GM12878 (cell line): ENCODE data around the gene BORCS6. TPM values are rescaled to one million over a fixed set of nuclear protein-coding genes. Genes with fewer than 3 reads are reported as not detected.
A peak's percentile ranks its signal among the peaks of the same experiment; 100 is the strongest.

Experiments used
- ATAC-seq: fragments of 200-7000 bp; cut with Tn5 transposase; 3 replicates; pipeline ENCODE4 v1.9.1; 2020; ENCODE audit warnings: mild to moderate bottlenecking, moderate library complexity
- BruUV-seq: library from RNA; stranded (reverse); fragments of 400-500 nt; replicated peaks from 2 replicates; lab custom pipeline; 2021; lab: Mats Ljungman, UMichigan
- CTCF ChIA-PET: fragments of 300-600 bp; sonication (Branson Sonifier 250); formaldehyde crosslinking; extraction: SDS; loops from one replicate; lab custom pipeline; 2021; ENCODE audit warnings: inconsistent platforms; lab: Yijun Ruan, JAX
- POLR2A ChIA-PET: fragments of 350-600 bp; formaldehyde crosslinking; extraction: SDS; loops from one replicate; lab custom pipeline; 2021; ENCODE audit warnings: inconsistent platforms; lab: Charles Lee
- RAD21 ChIA-PET: fragments of 300-600 bp; sonication (Branson Sonifier 250); formaldehyde crosslinking; loops from one replicate; lab custom pipeline; 2023; ENCODE audit warnings: antibody characterized with exemption; ENCODE audit not compliant: unreplicated experiment; lab: Charles Lee
- SMC1A ChIA-PET: fragments of 300-600 bp; sonication (Branson Sonifier 250); formaldehyde crosslinking; loops from one replicate; lab custom pipeline; 2023; ENCODE audit not compliant: unreplicated experiment, uncharacterized antibody; lab: Charles Lee
- DNase-seq: peaks from one replicate; pipeline ENCODE4 v3.0.0-alpha.2; 2011; ENCODE audit warnings: low read depth, low spot score
- FAIRE-seq: peaks from 3 replicates; lab custom pipeline; 2011; peaks lifted over from hg19 to GRCh38; lab: Jason Lieb, UNC
- H2AFZ ChIP-seq: 2 replicates; pipeline ENCODE4 v1.6.0; 2011; ENCODE audit warnings: low read depth, low read length, control low read depth; ENCODE audit not compliant: control insufficient read depth
- H3K27ac ChIP-seq: 2 replicates; pipeline ENCODE4 v1.5.1; 2011; ENCODE audit warnings: control low read depth; ENCODE audit not compliant: control insufficient read depth, insufficient read depth
- H3K27me3 ChIP-seq, 2 experiments: replicated peaks in 1 of 2; 2 replicates each; pipeline versions ENCODE4 v1.6.0 to v1.6.1; 2011; ENCODE audit warnings: low read length in 1 of 2; ENCODE audit not compliant: control insufficient read depth in 2 of 2, insufficient read depth in 2 of 2
- H3K36me3 ChIP-seq, 2 experiments: 2 replicates each; pipeline ENCODE4 v1.5.1; 2011; ENCODE audit warnings: low read length in 1 of 2; ENCODE audit not compliant: control insufficient read depth in 2 of 2, insufficient read depth in 2 of 2
- H3K4me1 ChIP-seq: 2 replicates; pipeline ENCODE4 v1.6.1; 2011; ENCODE audit warnings: mild to moderate bottlenecking, low read length, moderate library complexity, mixed read lengths; ENCODE audit not compliant: control insufficient read depth, insufficient read depth
- H3K4me2 ChIP-seq: 2 replicates; pipeline ENCODE4 v1.6.0; 2011; ENCODE audit warnings: control low read depth; ENCODE audit not compliant: control insufficient read depth, insufficient read depth
- H3K4me3 ChIP-seq: fragments of 200-600 bp; sonication (generic); 2 replicates; pipeline ENCODE4 v1.5.1; 2016
- H3K79me2 ChIP-seq: 2 replicates; pipeline ENCODE4 v1.6.0; 2011; ENCODE audit warnings: low read length; ENCODE audit not compliant: control insufficient read depth, insufficient read depth
- H3K9ac ChIP-seq: 2 replicates; pipeline ENCODE4 v1.8.0; 2011; ENCODE audit warnings: low read length, control low read depth, mixed read lengths; ENCODE audit not compliant: control insufficient read depth, insufficient read depth
- H3K9me3 ChIP-seq: replicated peaks from 3 replicates; pipeline ENCODE4 v1.5.1; 2011; ENCODE audit warnings: mild to moderate bottlenecking, low read length; ENCODE audit not compliant: control insufficient read depth, insufficient read depth
- H4K20me1 ChIP-seq: 2 replicates; pipeline ENCODE4 v1.6.0; 2011; ENCODE audit not compliant: control insufficient read depth, insufficient read depth
- BCL3 ChIP-seq: IDR thresholded peaks from 2 replicates; pipeline ENCODE4 v1.6.1; 2011; ENCODE audit warnings: borderline replicate concordance, low read depth, mild to moderate bottlenecking, moderate library complexity, low read length; ENCODE audit not compliant: insufficient read depth, poor library complexity, severe bottlenecking
- CEBPB ChIP-seq, 2 experiments: fragments of 150-350 bp in 1 of 2; IDR thresholded peaks; 2 replicates each; pipeline ENCODE4 v1.6.1; 2012 to 2014; ENCODE audit warnings: low read depth in 2 of 2, low read length in 2 of 2, borderline replicate concordance in 1 of 2, inconsistent platforms in 1 of 2
- EGR1 ChIP-seq, 2 experiments: IDR thresholded peaks; 1 replicate in 1 of 2; 2 replicates in 1 of 2; pipeline ENCODE4 v1.6.1; 2011 to 2012; ENCODE audit warnings: low read depth in 2 of 2, low read length in 2 of 2, borderline replicate concordance in 1 of 2, mild to moderate bottlenecking in 1 of 2, moderate library complexity in 1 of 2
- GABPA ChIP-seq: IDR thresholded peaks from 2 replicates; pipeline ENCODE4 v1.6.1; 2014; ENCODE audit warnings: antibody characterized with exemption, low read depth, mild to moderate bottlenecking, inconsistent platforms
- IRF4 ChIP-seq: IDR thresholded peaks from 2 replicates; pipeline ENCODE4 v1.6.1; 2011; ENCODE audit warnings: low read depth, low read length
- NR2C2 ChIP-seq: IDR thresholded peaks from 2 replicates; pipeline ENCODE4 v1.6.1; 2011; ENCODE audit warnings: borderline replicate concordance, low read depth; ENCODE audit not compliant: control insufficient read depth, insufficient read length
- NR2F1 ChIP-seq: fragments of 450-650 bp; conservative IDR thresholded peaks from 2 replicates; pipeline ENCODE4 v1.6.1; 2017; ENCODE audit warnings: mild to moderate bottlenecking
- RAD51 ChIP-seq: fragments of 450-650 bp; IDR thresholded peaks from 2 replicates; pipeline ENCODE4 v1.6.1; 2016; ENCODE audit warnings: moderate library complexity, mild to moderate bottlenecking, inconsistent platforms
- SPI1 ChIP-seq: IDR thresholded peaks from 2 replicates; pipeline ENCODE4 v1.6.1; 2011; ENCODE audit warnings: low read depth, mild to moderate bottlenecking, low read length, moderate library complexity, borderline replicate concordance; ENCODE audit not compliant: insufficient read depth
- SREBF2 ChIP-seq: IDR thresholded peaks from 2 replicates; pipeline ENCODE4 v1.6.1; 2012; ENCODE audit warnings: mild to moderate bottlenecking, low read length
- STAT1 ChIP-seq: fragments of 450-650 bp; conservative IDR thresholded peaks from 2 replicates; pipeline ENCODE4 v1.6.1; 2014; ENCODE audit warnings: antibody characterized with exemption, mild to moderate bottlenecking
- YY1 ChIP-seq: IDR thresholded peaks from 2 replicates; pipeline ENCODE4 v1.6.1; 2011; ENCODE audit warnings: low read depth, mild to moderate bottlenecking, low read length
- WGBS: methylation state at CpG from one replicate; pipeline ENCODE4 v1.1.6; 2016; ENCODE audit warnings: low lambda C conversion rate; ENCODE audit not compliant: insufficient replicate concordance, insufficient coverage; ENCODE audit errors: missing lambda C conversion rate; 5-methylcytosine and 5-hydroxymethylcytosine counted together
- in situ Hi-C: fragments of 300-500 bp; cut with MboI; formaldehyde crosslinking; loops from 9 replicates; pipeline ENCODE4 v1.14.3; 2018; ENCODE audit warnings: mixed read lengths
- intact Hi-C: fragments of 100-400 bp; cut with micrococcal nuclease; formaldehyde crosslinking; loops from one replicate; pipeline ENCODE4 v1.14.2; 2022; ENCODE audit not compliant: unreplicated experiment
- polyA plus RNA-seq, 11 experiments: library from polyadenylated mRNA; depleted of rRNA in 4 of 11; unstranded in 6 of 11; stranded (reverse) in 5 of 11; fragments of >200 nt; fragmentation: Nextera tagmentation in 4 of 11; fragmentation: Illumina TruSeq in 1 of 11; extraction: Ambion mirVana in 4 of 11; extraction: Trizol in 1 of 11; gene quantifications; 1 replicate in 1 of 11; 2 replicates in 10 of 11; pipeline versions ENCODE4 v1.2.1 to v1.2.3, GENCODE V29; 2011 to 2016; ENCODE audit warnings: inconsistent platforms in 2 of 11, missing spikeins in 2 of 11, low read depth in 1 of 11
- total RNA-seq, 4 experiments: library from RNA; depleted of rRNA in 3 of 4; stranded (reverse); fragments of >200 nt in 3 of 4; fragmentation: Illumina TruSeq in 1 of 4; extraction: Trizol in 1 of 4; gene quantifications; 2 replicates each; pipeline versions ENCODE4 v1.2.1 to v1.2.3, GENCODE V29; 2013 to 2021
- TF ChIP-seq, protein P1 (sequence below): fragments of 450-650 bp; IDR thresholded peaks from 2 replicates; pipeline ENCODE4 v1.6.1; 2017; ENCODE audit warnings: mild to moderate bottlenecking

The BORCS6 gene
- total and polyA plus RNA-seq, 10 of the 15 experiments (the other 5 are each of a cell fraction or from before 2014, with no cell fraction given) = 0.37 to 14.1 (median 6.7) TPM

GRCh38 chr17:8220783-8221662 lies 31.0 kb upstream of the BORCS6 start:
- intact Hi-C loops (loop anchor here (5.0 kb wide), 2 partner anchors 49 to 84 kb away; no protein-coding TSS in a partner anchor), in situ Hi-C loops (loop anchor here (5.0 kb wide), 2 partner anchors 34 to 94 kb away; no protein-coding TSS in a partner anchor)
- ATAC-seq (peak; percentile 41), FAIRE-seq (no peak), DNase-seq (peak; percentile 90)
- H3K9me3 ChIP-seq = no peaks in the 10 kb centered on the region
- no peaks in the 10 kb centered on the region for H3K36me3 ChIP-seq
- peak overlapping the region; percentile 91 for H2AFZ ChIP-seq
- under 1% methylated on average over 45 of the region's 45 CpGs for WGBS
- ChIA-PET SMC1A (interaction anchor here (0.6 to 6.7 kb wide), 18 partner anchors 10 to 161 kb away, joined by 3 to 64 read pairs (median 6); partner anchors contain the start of genes AURKB, BORCS6, CTC1 and PFAS), RAD21 (interaction anchor here (0.6 to 6.5 kb wide), 15 partner anchors 8 to 817 kb away, joined by 3 to 117 read pairs (median 7); partner anchors contain the start of genes AURKB, BORCS6, CTC1 and HES7), POLR2A (interaction anchor here (0.7 to 9.0 kb wide), 17 partner anchors 11 to 534 kb away, joined by 3 to 161 read pairs (median 7); partner anchors contain the start of genes AURKB, BORCS6, CTC1 and PFAS), CTCF (interaction anchor here (0.6 to 5.0 kb wide), 18 partner anchors 10 to 161 kb away, joined by 3 to 56 read pairs (median 6); partner anchors contain the start of genes ALOXE3, AURKB, BORCS6 and CTC1)
- peak overlapping the region; percentile 91 for H3K9ac ChIP-seq
- peak overlapping the region; percentile 99 for H3K4me2 ChIP-seq
- BruUV-seq = TSS peak; percentile 55
- H3K79me2 ChIP-seq = no peaks in the 10 kb centered on the region
- peak overlapping the region; percentile 97 for H3K27ac ChIP-seq
- H3K4me1 ChIP-seq = peaks cover 23% of the 10 kb centered on the region
- H3K27me3 ChIP-seq = no peaks in the 10 kb centered on the region
- H4K20me1 ChIP-seq = no peaks in the 10 kb centered on the region
- H3K4me3 ChIP-seq = peak overlapping the region; percentile 83
- TF ChIP-seq, protein P1, sequence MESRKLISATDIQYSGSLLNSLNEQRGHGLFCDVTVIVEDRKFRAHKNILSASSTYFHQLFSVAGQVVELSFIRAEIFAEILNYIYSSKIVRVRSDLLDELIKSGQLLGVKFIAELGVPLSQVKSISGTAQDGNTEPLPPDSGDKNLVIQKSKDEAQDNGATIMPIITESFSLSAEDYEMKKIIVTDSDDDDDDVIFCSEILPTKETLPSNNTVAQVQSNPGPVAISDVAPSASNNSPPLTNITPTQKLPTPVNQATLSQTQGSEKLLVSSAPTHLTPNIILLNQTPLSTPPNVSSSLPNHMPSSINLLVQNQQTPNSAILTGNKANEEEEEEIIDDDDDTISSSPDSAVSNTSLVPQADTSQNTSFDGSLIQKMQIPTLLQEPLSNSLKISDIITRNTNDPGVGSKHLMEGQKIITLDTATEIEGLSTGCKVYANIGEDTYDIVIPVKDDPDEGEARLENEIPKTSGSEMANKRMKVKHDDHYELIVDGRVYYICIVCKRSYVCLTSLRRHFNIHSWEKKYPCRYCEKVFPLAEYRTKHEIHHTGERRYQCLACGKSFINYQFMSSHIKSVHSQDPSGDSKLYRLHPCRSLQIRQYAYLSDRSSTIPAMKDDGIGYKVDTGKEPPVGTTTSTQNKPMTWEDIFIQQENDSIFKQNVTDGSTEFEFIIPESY = no peak; the same call in 1 of the 2 replicates
- TF ChIP-seq IRF4 = 0 out of 2 replicates have a peak, but pooled peaks have one; percentile 32
- peak; percentile 19; the same call in 1 of the 2 replicates for TF ChIP-seq NR2F1
- no peak for TF ChIP-seq NR2C2
- 0 out of 2 replicates have a peak, but pooled peaks have one; percentile 61 for TF ChIP-seq STAT1
- TF ChIP-seq RAD51 = no peak
- TF ChIP-seq EGR1 (IDR thresholded peaks at IDR 0.05; ENCODE audit: borderline replicate concordance in 1 of 2, low read depth in 2 of 2, low read length in 2 of 2) = peak in 1 of 2 experiments; percentile 45; a peak in 1 of 3 replicates
- TF ChIP-seq BCL3 = peak; percentile 23
- no peak for TF ChIP-seq CEBPB (IDR thresholded peaks at IDR 0.05; ENCODE audit: borderline replicate concordance in 1 of 2, low read depth in 2 of 2, low read length in 2 of 2)
- peak; percentile 62; the same call in 1 of the 2 replicates for TF ChIP-seq GABPA
- peak; percentile 95 for TF ChIP-seq SREBF2
- peak; percentile 92 for TF ChIP-seq YY1
- TF ChIP-seq SPI1 = no peak
